Central memory CD8-positive, alpha-beta T cell (primary cell): ENCODE measurements around the gene BCL2L1.

Source experiments
- ATAC-seq: fragments of 150-1000 bp; cut with Tn5 transposase; replicated peaks from 2 replicates; pipeline ENCODE4 v1.10.0; 2022; ENCODE audit warnings: mild to moderate bottlenecking, moderate FRiP score, moderate number of reproducible peaks; ENCODE audit not compliant: poor library complexity, severe bottlenecking; ENCODE audit errors: extremely low read depth
- DNase-seq, 2 donors: peaks; one replicate each; pipeline ENCODE4 v3.0.0; 2021; ENCODE audit warnings: low spot score in 2 of 2
- H3K27ac Mint-ChIP-seq: one replicate; pipeline ENCODE4 v1.8.0; 2022; ENCODE audit warnings: low read depth, mild to moderate bottlenecking, moderate library complexity, mixed read lengths
- H3K27me3 Mint-ChIP-seq: one replicate; pipeline ENCODE4 v1.8.0; 2022; ENCODE audit warnings: mixed read lengths
- H3K36me3 Mint-ChIP-seq: one replicate; pipeline ENCODE4 v1.8.0; 2022; ENCODE audit warnings: mild to moderate bottlenecking, moderate library complexity, mixed read lengths; ENCODE audit not compliant: insufficient read depth
- H3K4me1 Mint-ChIP-seq: one replicate; pipeline ENCODE4 v1.8.0; 2022; ENCODE audit warnings: mixed read lengths
- H3K4me3 Mint-ChIP-seq: one replicate; pipeline ENCODE4 v1.8.0; 2022; ENCODE audit warnings: mild to moderate bottlenecking, moderate library complexity, mixed read lengths
- H3K9me3 Mint-ChIP-seq: one replicate; pipeline ENCODE4 v1.8.0; 2022; ENCODE audit warnings: mixed read lengths

BCL2L1 gene

GRCh38 chr20:31722257-31723068, at the start of gene BCL2L1:
BCL2L1 (minus strand) TSS chr20:31722868; CDS start chr20:31722218, 650 bp downstream.
- ATAC-seq (peak; percentile 33), DNase-seq (peak; percentile 33)
- Mint-ChIP-seq H3K4me1 (peaks cover 52% of the 10 kb centered on the region), H3K4me3 (peak within 1 kb of the TSS; percentile 96), H3K27me3 (no peaks in the 10 kb centered on the region), H3K36me3 (peaks cover 19% of the 10 kb centered on the region), H3K9me3 (no peaks in the 10 kb centered on the region), H3K27ac (peak within 1 kb of the TSS; percentile 95)

- DNase-seq (no peak), ATAC-seq (peak; percentile 64)
- no peaks in the 10 kb centered on the region for H3K27me3 Mint-ChIP-seq
- H3K36me3 Mint-ChIP-seq: peaks cover 8% of the 10 kb centered on the region
- H3K4me3 Mint-ChIP-seq: peak overlapping the region; percentile 31
- H3K9me3 Mint-ChIP-seq: no peaks in the 10 kb centered on the region
- peaks cover 8% of the 10 kb centered on the region for H3K4me1 Mint-ChIP-seq
- peak overlapping the region; percentile 71 for H3K27ac Mint-ChIP-seq
Observed at GRCh38 chr20:31770243-31770642, 47.6 kb upstream of the BCL2L1 start.

GRCh38 chr20:31769681-31770080, 47.0 kb upstream of the BCL2L1 start:
- peaks cover 8% of the 10 kb centered on the region for H3K4me1 Mint-ChIP-seq
- ATAC-seq: no peak
- no peaks in the 10 kb centered on the region for H3K9me3 Mint-ChIP-seq

GRCh38 chr20:31767805-31768204, 45.1 kb upstream of the BCL2L1 start:
- Mint-ChIP-seq H3K27ac (no peak overlapping the region), H3K27me3 (no peaks in the 10 kb centered on the region), H3K9me3 (no peaks in the 10 kb centered on the region), H3K4me3 (no peak overlapping the region), H3K4me1 (peaks cover 8% of the 10 kb centered on the region), H3K36me3 (peaks cover 6% of the 10 kb centered on the region)
- ATAC-seq (no peak), DNase-seq (no peak)

More at GRCh38 chr20:31769681-31770080, 47.0 kb upstream of the BCL2L1 start:
- H3K36me3 Mint-ChIP-seq: peaks cover 8% of the 10 kb centered on the region
- DNase-seq: no peak
- H3K4me3 Mint-ChIP-seq: no peak overlapping the region
- H3K27me3 Mint-ChIP-seq: no peaks in the 10 kb centered on the region
- H3K27ac Mint-ChIP-seq: peak overlapping the region; percentile 71

- Mint-ChIP-seq H3K9me3 (no peaks in the 10 kb centered on the region), H3K4me3 (no peak overlapping the region), H3K27me3 (no peaks in the 10 kb centered on the region), H3K36me3 (peaks cover 7% of the 10 kb centered on the region), H3K27ac (no peak overlapping the region), H3K4me1 (no peaks in the 10 kb centered on the region)
- DNase-seq: no peak
- no peak for ATAC-seq
Observed at GRCh38 chr20:31764641-31765305, 42.1 kb upstream of the BCL2L1 start.

- ATAC-seq (no peak), DNase-seq (no peak)
- no peak overlapping the region for H3K27ac Mint-ChIP-seq
- no peak overlapping the region for H3K4me3 Mint-ChIP-seq
- H3K36me3 Mint-ChIP-seq: peaks cover 3% of the 10 kb centered on the region
- H3K4me1 Mint-ChIP-seq: no peaks in the 10 kb centered on the region
- H3K27me3 Mint-ChIP-seq: no peaks in the 10 kb centered on the region
- no peaks in the 10 kb centered on the region for H3K9me3 Mint-ChIP-seq
Observed at GRCh38 chr20:31760519-31761240, 38.0 kb upstream of the BCL2L1 start.

- no peaks in the 10 kb centered on the region for H3K4me1 Mint-ChIP-seq
- no peak overlapping the region for H3K4me3 Mint-ChIP-seq
- no peak for DNase-seq
- H3K9me3 Mint-ChIP-seq: no peaks in the 10 kb centered on the region
- peaks cover 3% of the 10 kb centered on the region for H3K36me3 Mint-ChIP-seq
- H3K27ac Mint-ChIP-seq: peak overlapping the region; percentile 67
- ATAC-seq: no peak
- H3K27me3 Mint-ChIP-seq: no peaks in the 10 kb centered on the region
Observed at GRCh38 chr20:31759836-31760518, 37.3 kb upstream of the BCL2L1 start.

GRCh38 chr20:31758991-31759390, 36.3 kb upstream of the BCL2L1 start:
- H3K27me3 Mint-ChIP-seq: no peaks in the 10 kb centered on the region
- no peak for ATAC-seq
- no peak for DNase-seq
- H3K9me3 Mint-ChIP-seq: no peaks in the 10 kb centered on the region
- H3K36me3 Mint-ChIP-seq: peaks cover 3% of the 10 kb centered on the region
- H3K4me1 Mint-ChIP-seq: no peaks in the 10 kb centered on the region
- H3K27ac Mint-ChIP-seq: peak overlapping the region; percentile 67
- H3K4me3 Mint-ChIP-seq: no peak overlapping the region

GRCh38 chr20:31758521-31758920, 35.9 kb upstream of the BCL2L1 start:
- Mint-ChIP-seq H3K27ac (no peak overlapping the region), H3K27me3 (no peaks in the 10 kb centered on the region), H3K4me3 (no peak overlapping the region), H3K9me3 (no peaks in the 10 kb centered on the region), H3K36me3 (peaks cover 3% of the 10 kb centered on the region), H3K4me1 (no peaks in the 10 kb centered on the region)
- ATAC-seq (no peak), DNase-seq (no peak)

- Mint-ChIP-seq H3K27me3 (no peaks in the 10 kb centered on the region), H3K27ac (no peak overlapping the region), H3K4me3 (no peak overlapping the region), H3K36me3 (peaks cover 3% of the 10 kb centered on the region), H3K9me3 (no peaks in the 10 kb centered on the region), H3K4me1 (no peaks in the 10 kb centered on the region)
- ATAC-seq: no peak
- no peak for DNase-seq
Observed at GRCh38 chr20:31757254-31757653, 34.6 kb upstream of the BCL2L1 start.

GRCh38 chr20:31751126-31751525, 28.5 kb upstream of the BCL2L1 start:
- peaks cover 6% of the 10 kb centered on the region for H3K4me1 Mint-ChIP-seq
- H3K27me3 Mint-ChIP-seq: no peaks in the 10 kb centered on the region
- no peak overlapping the region for H3K27ac Mint-ChIP-seq
- DNase-seq (no peak), ATAC-seq (no peak)
- no peaks in the 10 kb centered on the region for H3K36me3 Mint-ChIP-seq
- no peaks in the 10 kb centered on the region for H3K9me3 Mint-ChIP-seq
- H3K4me3 Mint-ChIP-seq: no peak overlapping the region

- Mint-ChIP-seq H3K27me3 (no peaks in the 10 kb centered on the region), H3K4me1 (peaks cover 6% of the 10 kb centered on the region), H3K4me3 (no peak overlapping the region), H3K9me3 (no peaks in the 10 kb centered on the region), H3K27ac (no peak overlapping the region), H3K36me3 (peaks cover 6% of the 10 kb centered on the region)
- DNase-seq (no peak), ATAC-seq (no peak)
Observed at GRCh38 chr20:31749223-31749622, 26.6 kb upstream of the BCL2L1 start.
